ENCODE data around the gene GPR50. TPM values are rescaled to one million over a fixed set of nuclear protein-coding genes. Genes with fewer than 3 reads are reported as not detected.

The GPR50 gene
- total and polyA plus RNA-seq, 8 donors, result not detected

DNA sequence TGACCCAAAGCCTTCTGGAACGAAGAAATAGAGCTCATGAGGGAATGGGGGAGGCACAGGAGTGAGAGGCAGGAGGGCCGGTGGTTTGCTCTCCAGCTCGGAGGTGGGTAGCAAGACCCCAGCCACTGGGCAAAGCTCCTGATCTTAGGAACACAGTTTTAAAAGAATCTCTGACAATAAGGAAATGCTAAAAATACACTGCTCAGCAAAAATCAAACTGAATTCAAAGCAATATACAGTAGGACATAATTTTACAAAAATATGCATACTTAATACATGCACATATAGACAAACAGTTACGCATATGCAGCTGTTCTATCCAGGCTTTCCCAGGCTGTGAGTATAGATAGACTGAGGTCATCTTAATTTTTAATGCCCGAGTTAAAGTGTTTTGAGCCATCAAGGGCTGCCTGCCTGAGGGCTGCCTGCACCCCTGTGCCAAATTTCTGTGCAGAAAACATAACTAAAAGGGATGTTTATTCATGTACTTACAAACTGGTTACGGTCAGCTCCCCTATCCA lies 6.9 kb downstream of the GPR50 start:
- TF ChIP-seq, protein P1, sequence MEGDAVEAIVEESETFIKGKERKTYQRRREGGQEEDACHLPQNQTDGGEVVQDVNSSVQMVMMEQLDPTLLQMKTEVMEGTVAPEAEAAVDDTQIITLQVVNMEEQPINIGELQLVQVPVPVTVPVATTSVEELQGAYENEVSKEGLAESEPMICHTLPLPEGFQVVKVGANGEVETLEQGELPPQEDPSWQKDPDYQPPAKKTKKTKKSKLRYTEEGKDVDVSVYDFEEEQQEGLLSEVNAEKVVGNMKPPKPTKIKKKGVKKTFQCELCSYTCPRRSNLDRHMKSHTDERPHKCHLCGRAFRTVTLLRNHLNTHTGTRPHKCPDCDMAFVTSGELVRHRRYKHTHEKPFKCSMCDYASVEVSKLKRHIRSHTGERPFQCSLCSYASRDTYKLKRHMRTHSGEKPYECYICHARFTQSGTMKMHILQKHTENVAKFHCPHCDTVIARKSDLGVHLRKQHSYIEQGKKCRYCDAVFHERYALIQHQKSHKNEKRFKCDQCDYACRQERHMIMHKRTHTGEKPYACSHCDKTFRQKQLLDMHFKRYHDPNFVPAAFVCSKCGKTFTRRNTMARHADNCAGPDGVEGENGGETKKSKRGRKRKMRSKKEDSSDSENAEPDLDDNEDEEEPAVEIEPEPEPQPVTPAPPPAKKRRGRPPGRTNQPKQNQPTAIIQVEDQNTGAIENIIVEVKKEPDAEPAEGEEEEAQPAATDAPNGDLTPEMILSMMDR (IDR thresholded peaks at IDR 0.05), result no peak
- H3K9me3 ChIP-seq, result no peaks in the 10 kb centered on the region
- ATAC-seq, result no peak
- no peaks in the 10 kb centered on the region for H3K4me1 ChIP-seq
- no peak for DNase-seq
- intact Hi-C loops (cut with DNase I), result no loop called here
- no peaks in the 10 kb centered on the region for H3K36me3 ChIP-seq
- H3K27me3 ChIP-seq, result peaks cover 17 to 61% of the 10 kb centered on the region in 2 donors
- no peak overlapping the region for H3K27ac ChIP-seq
- H3K4me3 ChIP-seq, result no peak overlapping the region

DNA sequence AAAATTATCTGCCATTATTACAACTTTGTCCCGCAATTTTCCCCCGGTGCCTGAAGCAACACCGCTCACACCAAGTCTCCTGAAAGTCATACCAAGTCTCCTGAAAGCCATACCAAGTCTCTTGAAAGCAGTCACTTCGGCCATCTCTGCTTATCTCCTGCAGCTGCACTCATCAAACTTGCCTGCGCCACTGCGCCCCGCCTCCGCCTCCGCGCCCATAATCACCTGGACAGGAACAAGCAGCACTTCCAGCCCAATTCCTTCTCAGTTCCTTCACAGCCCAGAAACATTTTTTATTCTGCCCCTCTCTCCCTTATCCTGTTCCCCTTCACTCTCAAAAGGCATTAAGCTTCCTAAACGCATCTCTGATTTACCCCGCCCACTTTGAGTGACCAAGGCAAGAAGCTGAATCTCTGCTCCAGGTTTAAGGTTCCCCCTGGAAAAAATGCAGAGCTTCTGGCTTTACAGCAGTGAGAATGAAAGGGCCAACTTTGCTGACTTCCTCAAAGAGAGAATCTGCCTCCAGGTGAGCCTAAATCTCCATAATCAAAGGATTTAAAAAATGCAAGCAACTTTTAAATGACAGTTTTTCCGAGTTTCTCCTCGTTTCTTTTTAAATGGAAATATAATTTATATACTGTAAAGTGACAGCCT lies 7.7 kb downstream of the GPR50 start:
- Histone ChIP-seq H3K9me3 (no peaks in the 10 kb centered on the region), H3K27me3 (peaks cover 11 to 54% of the 10 kb centered on the region in 2 donors), H3K4me1 (no peaks in the 10 kb centered on the region), H3K36me3 (no peaks in the 10 kb centered on the region), H3K27ac (no peak overlapping the region), H3K4me3 (no peak overlapping the region)
- intact Hi-C loops (cut with DNase I), result no loop called here
- TF ChIP-seq, protein P1 (IDR thresholded peaks at IDR 0.05), result no peak
- DNase-seq (no peak), ATAC-seq (no peak)

DNA sequence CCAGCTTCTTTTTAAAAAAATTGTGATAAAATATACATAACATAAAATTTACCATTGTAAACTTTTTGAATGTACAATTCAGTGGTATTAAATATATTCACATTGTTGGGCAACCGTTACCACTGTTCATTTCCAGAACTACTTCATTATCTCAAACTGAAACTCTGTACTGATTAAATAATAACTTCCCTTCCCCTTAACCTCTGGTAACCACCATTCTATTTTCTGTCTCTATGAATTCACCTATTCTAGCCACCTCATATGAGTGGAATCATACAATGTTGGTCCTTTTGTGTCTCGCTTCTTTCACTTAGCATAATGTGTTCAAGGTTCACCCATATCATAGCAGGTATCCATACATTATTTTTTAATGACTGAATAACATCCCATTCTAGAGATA lies 8.3 kb downstream of the GPR50 start:
- Histone ChIP-seq H3K4me3 (no peak overlapping the region), H3K27ac (no peak overlapping the region), H3K9me3 (no peaks in the 10 kb centered on the region), H3K4me1 (no peaks in the 10 kb centered on the region), H3K36me3 (no peaks in the 10 kb centered on the region), H3K27me3 (peaks cover 8 to 47% of the 10 kb centered on the region in 2 donors)
- no peak for DNase-seq
- TF ChIP-seq, protein P1 (IDR thresholded peaks at IDR 0.05), result no peak
- intact Hi-C loops (cut with DNase I), result no loop called here
- no peak for ATAC-seq

DNA sequence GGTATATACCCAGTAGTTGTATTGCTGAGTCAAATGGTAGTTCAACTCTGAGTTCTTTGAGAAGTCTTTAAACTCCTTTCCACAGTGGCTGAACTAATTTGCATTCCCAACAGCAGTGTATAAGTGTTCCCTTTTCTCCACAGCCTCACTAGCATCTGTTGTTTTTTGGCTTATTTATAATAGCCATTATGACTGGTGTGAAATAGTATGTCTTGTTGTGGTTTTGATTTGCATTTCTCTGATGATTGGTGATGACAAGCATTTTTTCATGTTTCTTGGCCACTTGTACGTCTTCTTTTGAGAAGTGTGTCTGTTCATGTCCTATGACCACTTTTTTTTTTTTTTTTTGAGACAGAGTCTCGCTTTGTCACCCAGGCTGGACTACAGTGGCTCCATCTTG lies 30.5 kb downstream of the GPR50 start:
- intact Hi-C loops (cut with DNase I), result no loop called here
- TF ChIP-seq, protein P1 (IDR thresholded peaks at IDR 0.05), result no peak
- no peak for ATAC-seq

DNA sequence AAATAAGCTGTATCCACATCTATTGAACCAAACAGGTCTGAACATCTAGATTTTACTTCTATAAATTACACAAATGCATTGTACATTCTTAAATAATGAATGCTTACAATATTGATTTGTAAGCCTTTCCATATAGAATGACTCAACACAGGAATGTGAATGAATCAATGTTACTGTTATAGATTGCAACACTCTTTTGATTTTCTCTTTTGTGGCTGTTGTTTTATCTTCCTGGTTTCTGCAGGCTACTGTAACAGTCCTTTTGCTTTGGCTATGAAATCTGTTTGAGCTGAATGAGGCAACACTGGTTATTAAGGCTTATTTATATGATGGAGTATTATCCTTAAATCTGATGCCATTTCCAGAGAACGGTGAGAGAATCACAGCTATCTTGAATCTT lies 49.5 kb downstream of the GPR50 start:
- no peak for ATAC-seq
- Histone ChIP-seq H3K9me3 (no peaks in the 10 kb centered on the region), H3K27ac (no peak overlapping the region), H3K27me3 (peaks cover 0 to 19% of the 10 kb centered on the region in 2 donors), H3K36me3 (no peaks in the 10 kb centered on the region), H3K4me1 (no peaks in the 10 kb centered on the region), H3K4me3 (no peak overlapping the region)
- TF ChIP-seq, protein P1 (IDR thresholded peaks at IDR 0.05), result no peak
- intact Hi-C loops (cut with DNase I), result no loop called here
- DNase-seq, result no peak

More for the DNA sequence above, 30.5 kb downstream of the GPR50 start:
- Histone ChIP-seq H3K4me3 (no peak overlapping the region), H3K9me3 (no peaks in the 10 kb centered on the region), H3K27me3 (no peaks in the 10 kb centered on the region), H3K36me3 (no peaks in the 10 kb centered on the region), H3K27ac (no peak overlapping the region), H3K4me1 (no peaks in the 10 kb centered on the region)
- DNase-seq, result no peak
